ENCODE results near the gene EMILIN2.

Gene EMILIN2

DNA sequence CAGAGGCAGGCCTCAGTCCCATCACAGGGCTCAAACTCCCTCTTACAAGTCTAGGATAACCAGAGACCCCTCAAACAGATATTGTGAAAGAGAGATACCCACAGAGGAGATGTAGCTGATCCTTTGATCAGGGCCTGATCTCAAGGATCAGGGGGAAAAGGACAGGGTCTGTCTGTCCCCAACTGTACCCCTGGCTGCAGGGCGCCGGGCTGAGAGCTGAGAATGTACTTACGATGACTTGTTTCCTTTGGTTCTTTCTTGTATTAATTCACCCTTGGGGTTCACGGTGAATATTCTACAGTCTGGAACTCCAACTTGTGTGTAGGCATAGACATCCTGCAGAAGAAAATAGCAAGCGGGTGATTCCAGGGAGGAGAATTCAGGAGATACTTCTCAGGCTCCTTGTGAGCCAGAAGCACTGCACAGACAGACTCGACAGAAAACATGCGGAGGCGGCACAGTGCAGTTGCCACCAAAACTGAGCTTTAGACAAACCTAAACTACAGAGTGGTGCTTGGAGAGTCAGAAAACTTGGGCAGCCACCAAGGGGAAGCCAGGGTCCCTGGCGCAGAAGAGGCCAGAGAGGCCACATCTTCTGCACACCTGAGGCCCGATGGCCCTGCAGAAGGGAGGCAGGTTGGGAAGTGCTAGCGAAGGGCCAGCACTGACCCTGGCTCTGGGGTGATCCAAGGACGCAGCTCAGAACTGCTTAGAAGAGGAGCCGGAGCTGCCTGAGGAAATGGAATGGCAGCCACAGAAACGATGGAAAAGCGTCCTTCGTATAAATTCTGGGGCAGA, 73.9 kb downstream of the EMILIN2 start:
- TF ChIP-seq CTCF (IDR thresholded peaks at IDR 0.05; ENCODE audit: low read depth, low read length): no peak
- H3K4me3 ChIP-seq (ENCODE audit: low read depth, low read length): no peak overlapping the region

- no peak overlapping the region for H3K4me3 ChIP-seq (ENCODE audit: low read depth, low read length)
- no peak for TF ChIP-seq CTCF (IDR thresholded peaks at IDR 0.05; ENCODE audit: low read depth, low read length)
Observed at GRCh38 chr18:2921778-2922177, 75.0 kb downstream of the EMILIN2 start.

- TF ChIP-seq CTCF (IDR thresholded peaks at IDR 0.05; ENCODE audit: low read depth, low read length): no peak
- H3K4me3 ChIP-seq (ENCODE audit: low read depth, low read length): no peak overlapping the region
Observed at GRCh38 chr18:2923464-2923863, 76.7 kb downstream of the EMILIN2 start.

GRCh38 chr18:2924920-2925319, 78.1 kb downstream of the EMILIN2 start:
- no peak overlapping the region for H3K4me3 ChIP-seq (ENCODE audit: low read depth, low read length)
- no peak for TF ChIP-seq CTCF (IDR thresholded peaks at IDR 0.05; ENCODE audit: low read depth, low read length)

DNA sequence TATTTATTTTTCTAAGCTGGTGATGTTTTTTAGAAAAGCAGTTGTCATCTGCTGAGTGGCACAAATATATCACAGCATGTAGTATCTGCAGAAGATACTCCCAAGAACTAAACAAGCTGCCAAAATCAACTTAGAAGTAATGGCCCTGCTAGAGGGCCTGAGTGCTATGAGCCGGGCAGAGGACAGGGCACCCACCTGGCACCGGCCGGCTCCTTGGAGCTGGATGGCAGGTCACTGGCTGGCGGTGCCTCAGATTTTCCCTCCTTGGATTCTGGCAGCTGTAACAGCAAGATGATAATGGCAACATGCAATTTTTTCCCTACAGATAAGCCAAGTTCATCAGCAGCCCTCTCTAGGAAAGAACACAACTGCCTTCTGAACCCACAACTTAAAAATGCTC, 79.7 kb downstream of the EMILIN2 start:
- TF ChIP-seq CTCF (IDR thresholded peaks at IDR 0.05; ENCODE audit: low read depth, low read length): no peak
- H3K4me3 ChIP-seq (ENCODE audit: low read depth, low read length): no peak overlapping the region

- no peak for TF ChIP-seq CTCF (IDR thresholded peaks at IDR 0.05; ENCODE audit: low read depth, low read length)
- H3K4me3 ChIP-seq (ENCODE audit: low read depth, low read length): no peak overlapping the region
Observed at GRCh38 chr18:2927745-2928144, 80.9 kb downstream of the EMILIN2 start.

DNA sequence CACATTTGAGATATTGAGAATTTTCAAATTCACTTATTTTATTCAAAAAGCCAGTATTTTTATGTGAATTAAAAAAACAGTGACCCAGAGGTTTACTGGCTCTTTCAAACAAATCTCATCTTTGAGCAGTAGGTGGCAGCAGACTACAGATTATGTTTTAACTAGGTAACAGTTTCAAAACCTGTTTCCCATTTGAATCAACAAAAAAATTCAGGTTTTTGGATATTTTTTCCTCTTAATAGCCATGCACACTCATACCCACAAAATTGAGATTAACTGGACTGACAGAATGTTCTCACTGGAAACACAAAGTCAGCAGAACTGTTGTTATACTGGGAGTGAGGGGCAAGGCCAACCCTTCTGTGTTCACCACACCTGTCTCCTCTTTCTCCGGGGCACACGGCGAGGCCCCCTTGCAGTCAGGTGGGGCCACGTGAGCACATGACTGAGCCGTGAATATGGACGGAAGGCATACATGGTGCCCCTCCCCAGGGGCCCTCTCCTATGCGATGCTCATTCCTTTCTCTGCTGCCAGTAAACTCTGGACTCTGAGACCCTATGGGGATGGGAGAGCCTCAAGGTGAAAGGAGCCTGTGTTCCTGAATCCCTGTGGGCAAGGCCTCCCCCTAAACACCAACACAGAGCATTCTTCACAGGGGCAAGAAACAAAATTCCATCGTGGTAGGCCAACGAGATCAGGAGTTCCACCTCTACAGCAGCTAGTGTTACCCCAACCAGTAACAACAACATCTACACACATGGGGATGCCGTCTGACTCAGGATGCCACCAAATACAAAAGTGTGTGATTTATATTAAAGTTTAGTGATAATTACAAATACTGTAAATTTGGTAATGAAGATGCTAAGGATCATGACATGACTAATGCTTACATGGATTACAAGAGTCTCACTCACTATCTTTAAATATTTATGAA, 85.7 kb downstream of the EMILIN2 start:
- TF ChIP-seq CTCF (IDR thresholded peaks at IDR 0.05; ENCODE audit: low read depth, low read length): peak; percentile 36; the same call in 1 of the 2 replicates
- H3K4me3 ChIP-seq (ENCODE audit: low read depth, low read length): no peak overlapping the region

Data from WI38 (cell line).